AG04450 (cell line): Measurements from ENCODE around the gene SH3PXD2A. TPM values are rescaled to one million over a fixed set of nuclear protein-coding genes. Genes with fewer than 3 reads are reported as not detected.

Source experiments
- CTCF ChIA-PET: fragments of 300-600, 350-600 bp; formaldehyde crosslinking; extraction: SDS; loops from one replicate; lab custom pipeline; 2022; ENCODE audit warnings: antibody characterized with exemption, inconsistent platforms; lab: Charles Lee
- POLR2A ChIA-PET: fragments of 350-600 bp; formaldehyde crosslinking; extraction: SDS; loops from one replicate; lab custom pipeline; 2021; ENCODE audit warnings: antibody characterized with exemption, inconsistent platforms; lab: Yijun Ruan, JAX
- DNase-seq: peaks from one replicate; pipeline ENCODE4 v3.0.0-alpha.2; 2011; ENCODE audit warnings: low read depth, low spot score
- H3K27ac ChIP-seq: one replicate; pipeline ENCODE4 v1.5.1; 2012; ENCODE audit warnings: low read depth, low read length, control low read depth
- H3K27me3 ChIP-seq: one replicate; pipeline ENCODE4 v1.6.0; 2012; ENCODE audit warnings: low read length; ENCODE audit not compliant: control insufficient read depth, insufficient read depth
- H3K4me3 ChIP-seq: 2 replicates; pipeline ENCODE4 v1.5.1; 2011; ENCODE audit warnings: mild to moderate bottlenecking, low read depth, low read length, control low read depth
- H3K9me3 ChIP-seq: 2 replicates; pipeline ENCODE4 v1.5.1; 2012; ENCODE audit warnings: low read length; ENCODE audit not compliant: control insufficient read depth, insufficient read depth
- CTCF ChIP-seq: IDR thresholded peaks from 2 replicates; pipeline ENCODE4 v1.5.1; 2011; ENCODE audit warnings: low read depth, low read length, control low read depth, inconsistent platforms
- polyA plus RNA-seq: library from polyadenylated mRNA; depleted of rRNA; stranded (reverse); fragments of >200 nt; gene quantifications from 2 replicates; pipeline ENCODE4 v1.2.3, GENCODE V29; 2011

SH3PXD2A gene
- polyA plus RNA-seq, 1 experiment, result 22.9 TPM

GRCh38 chr10:103714232-103714891 lies 141.0 kb downstream of the SH3PXD2A start:
- Histone ChIP-seq H3K27me3 (no peaks in the 10 kb centered on the region), H3K4me3 (no peak overlapping the region), H3K9me3 (no peaks in the 10 kb centered on the region), H3K27ac (no peak overlapping the region)
- CTCF ChIA-PET, result interaction anchor here (0.8 to 7.4 kb wide), 13 partner anchors 10 to 176 kb away, joined by 3 to 186 read pairs (median 7); partner anchors contain the start of gene SH3PXD2A
- DNase-seq, result no peak
- no peak for TF ChIP-seq CTCF
- POLR2A ChIA-PET, result no interaction called here

- H3K9me3 ChIP-seq, result no peaks in the 10 kb centered on the region
- POLR2A ChIA-PET, result no interaction called here
- no peak for DNase-seq
- CTCF ChIA-PET, result interaction anchor here (1.0 to 7.4 kb wide), 17 partner anchors 17 to 408 kb away, joined by 3 to 186 read pairs (median 7); partner anchors contain the start of genes SFR1 and SH3PXD2A
- H3K27ac ChIP-seq, result no peak overlapping the region
- no peaks in the 10 kb centered on the region for H3K27me3 ChIP-seq
- H3K4me3 ChIP-seq, result no peak overlapping the region
- no peak for TF ChIP-seq CTCF
Measured at GRCh38 chr10:103713676-103714075, 141.7 kb downstream of the SH3PXD2A start.

- ChIA-PET CTCF (interaction anchor here (0.5 to 7.4 kb wide), 35 partner anchors 16 to 561 kb away, joined by 3 to 186 read pairs (median 4); partner anchors contain the start of genes SFR1 and SH3PXD2A), POLR2A (interaction anchor here (0.5 to 0.8 kb wide), 2 partner anchors 135 to 143 kb away, joined by 6 to 8 read pairs; no protein-coding TSS in a partner anchor)
- DNase-seq, result peak; percentile 58
- no peaks in the 10 kb centered on the region for H3K27me3 ChIP-seq
- H3K4me3 ChIP-seq, result no peak overlapping the region
- no peak overlapping the region for H3K27ac ChIP-seq
- H3K9me3 ChIP-seq, result no peaks in the 10 kb centered on the region
- peak; percentile 85 for TF ChIP-seq CTCF
Measured at GRCh38 chr10:103712898-103713498, 142.4 kb downstream of the SH3PXD2A start.

- TF ChIP-seq CTCF, result no peak
- CTCF ChIA-PET, result interaction anchor here (0.7 to 7.4 kb wide), 27 partner anchors 17 to 562 kb away, joined by 3 to 186 read pairs (median 4); partner anchors contain the start of gene SH3PXD2A
- H3K9me3 ChIP-seq, result no peaks in the 10 kb centered on the region
- no peak for DNase-seq
- no peak overlapping the region for H3K27ac ChIP-seq
- no peaks in the 10 kb centered on the region for H3K27me3 ChIP-seq
- H3K4me3 ChIP-seq, result no peak overlapping the region
- POLR2A ChIA-PET, result no interaction called here
Measured at GRCh38 chr10:103712146-103712545, 143.2 kb downstream of the SH3PXD2A start.
